Lung (tissue), 12 donors: ENCODE results near the gene PATZ1. TPM values are rescaled to one million over a fixed set of nuclear protein-coding genes. Genes with fewer than 3 reads are reported as not detected.

ENCODE experiments used
- ATAC-seq: fragments of 200-7000 bp; cut with Tn5 transposase; one replicate; pipeline ENCODE4 v1.9.1; 2020; ENCODE audit warnings: moderate number of reproducible peaks; ENCODE audit not compliant: insufficient read depth, low FRiP score
- DNase-seq, 3 donors: peaks; one replicate each; pipeline ENCODE4 v3.0.0-alpha.2; 2013 to 2017
- H3K27ac ChIP-seq, 2 donors: one replicate each; pipeline ENCODE4 v1.5.1; 2013; ENCODE audit warnings: mild to moderate bottlenecking in 2 of 2, moderate library complexity in 2 of 2, control low read depth in 1 of 2, inconsistent platforms in 1 of 2, low read depth in 1 of 2, low read length in 1 of 2
- H3K27me3 ChIP-seq, 3 donors: one replicate each; pipeline ENCODE4 v1.5.1; 2013; ENCODE audit warnings: low read length in 2 of 3; ENCODE audit not compliant: control insufficient read depth in 3 of 3, insufficient read depth in 3 of 3
- H3K36me3 ChIP-seq, 4 donors: one replicate each; pipeline ENCODE4 v1.5.1; 2013; ENCODE audit warnings: low read length in 4 of 4, mild to moderate bottlenecking in 1 of 4, moderate library complexity in 1 of 4; ENCODE audit not compliant: control insufficient read depth in 4 of 4, insufficient read depth in 4 of 4
- H3K4me1 ChIP-seq, 5 donors: one replicate each; pipeline ENCODE4 v1.5.1; 2013; ENCODE audit warnings: low read length in 5 of 5, mild to moderate bottlenecking in 2 of 5, moderate library complexity in 1 of 5; ENCODE audit not compliant: control insufficient read depth in 5 of 5, insufficient read depth in 5 of 5
- H3K4me3 ChIP-seq: one replicate; pipeline ENCODE4 v1.5.1; 2013; ENCODE audit warnings: mild to moderate bottlenecking, control low read depth, moderate library complexity
- H3K9ac ChIP-seq, 2 donors: one replicate each; pipeline ENCODE4 v1.5.1; 2013; ENCODE audit warnings: low read length in 2 of 2, control low read depth in 1 of 2; ENCODE audit not compliant: insufficient read depth in 1 of 2
- H3K9me3 ChIP-seq, 4 donors: one replicate each; pipeline ENCODE4 v1.5.1; 2013; ENCODE audit warnings: low read length in 3 of 4, mild to moderate bottlenecking in 1 of 4, moderate library complexity in 1 of 4; ENCODE audit not compliant: control insufficient read depth in 4 of 4, insufficient read depth in 3 of 4
- WGBS, 2 donors: extraction: QIAGEN DNeasy Blood & Tissue Kit; methylation state at CpG; one replicate each; pipeline ENCODE4 v1.1.7; 2013; 5-methylcytosine and 5-hydroxymethylcytosine counted together
- polyA plus RNA-seq, 2 donors: library from polyadenylated mRNA; stranded (reverse); fragments of 200-250 nt; gene quantifications; one replicate each; pipeline ENCODE4 v1.2.1, GENCODE V29; 2013
- total RNA-seq, 2 donors: library from RNA; depleted of rRNA in 1 of 2; stranded (reverse); fragments of >200 nt in 1 of 2; gene quantifications; one replicate each; pipeline ENCODE4 v1.2.1, GENCODE V29; 2014 to 2021
- TF ChIP-seq, protein P1 (sequence below): IDR thresholded peaks from 2 replicates; pipeline ENCODE4 v1.5.1; 2012; ENCODE audit warnings: mild to moderate bottlenecking; ENCODE audit errors: control extremely low read depth, extremely low read depth
- donor health status: control.
- donor health status: control.
- donor health status: Bipolar disorder and iron deficiency.
- donor health status: healthy.
- donor health status: DM: yes; HTN: yes; CAD: no.

PATZ1 gene
- total and polyA plus RNA-seq, 4 donors = 12.6 to 35.4 (median 29.6) TPM

DNA sequence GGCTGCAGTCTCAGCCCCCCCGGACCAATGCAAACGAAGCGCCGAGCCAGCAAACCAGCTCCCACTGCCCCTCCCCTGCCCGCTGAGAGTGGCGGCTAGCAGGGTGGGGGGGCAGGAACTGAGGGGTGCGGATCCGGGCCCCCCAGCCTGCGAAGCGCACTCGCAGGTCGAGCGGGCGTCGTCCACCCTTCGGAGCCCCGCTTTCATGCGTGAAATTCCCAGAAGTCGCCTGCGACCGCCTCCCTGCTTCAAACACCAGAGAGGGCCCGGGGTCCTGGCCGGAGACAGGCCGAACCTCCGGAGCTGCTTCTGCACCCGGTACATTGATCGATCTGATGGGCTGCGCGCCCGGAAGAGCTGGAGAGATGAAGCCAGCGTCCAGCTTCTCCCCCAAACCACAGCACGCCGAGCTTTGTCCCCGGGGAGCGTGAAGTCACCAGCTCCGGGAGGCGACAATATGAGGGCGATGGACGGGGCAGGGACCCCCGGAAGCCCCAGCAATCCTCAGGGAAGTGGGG lies 646 bp upstream of the PATZ1 start:
- no peaks in the 10 kb centered on the region for H3K9me3 ChIP-seq
- H3K27ac ChIP-seq = peak overlapping the region; percentile 88 to 90
- H3K36me3 ChIP-seq = peaks cover 0 to 29% (median 11%) of the 10 kb centered on the region in 4 donors
- H3K27me3 ChIP-seq = no peaks in the 10 kb centered on the region
- 0% methylated on average over 37 to 40 of the region's 40 CpGs for WGBS, 2 donors
- peak overlapping the region in 1 of 2 donors; percentile 72 for H3K9ac ChIP-seq
- H3K4me1 ChIP-seq = peaks cover 4 to 39% (median 20%) of the 10 kb centered on the region in 5 donors
- peak overlapping the region; percentile 36 for H3K4me3 ChIP-seq
- ATAC-seq (no peak), DNase-seq (peak; percentile 86 to 88 (median 88))
- TF ChIP-seq, protein P1, sequence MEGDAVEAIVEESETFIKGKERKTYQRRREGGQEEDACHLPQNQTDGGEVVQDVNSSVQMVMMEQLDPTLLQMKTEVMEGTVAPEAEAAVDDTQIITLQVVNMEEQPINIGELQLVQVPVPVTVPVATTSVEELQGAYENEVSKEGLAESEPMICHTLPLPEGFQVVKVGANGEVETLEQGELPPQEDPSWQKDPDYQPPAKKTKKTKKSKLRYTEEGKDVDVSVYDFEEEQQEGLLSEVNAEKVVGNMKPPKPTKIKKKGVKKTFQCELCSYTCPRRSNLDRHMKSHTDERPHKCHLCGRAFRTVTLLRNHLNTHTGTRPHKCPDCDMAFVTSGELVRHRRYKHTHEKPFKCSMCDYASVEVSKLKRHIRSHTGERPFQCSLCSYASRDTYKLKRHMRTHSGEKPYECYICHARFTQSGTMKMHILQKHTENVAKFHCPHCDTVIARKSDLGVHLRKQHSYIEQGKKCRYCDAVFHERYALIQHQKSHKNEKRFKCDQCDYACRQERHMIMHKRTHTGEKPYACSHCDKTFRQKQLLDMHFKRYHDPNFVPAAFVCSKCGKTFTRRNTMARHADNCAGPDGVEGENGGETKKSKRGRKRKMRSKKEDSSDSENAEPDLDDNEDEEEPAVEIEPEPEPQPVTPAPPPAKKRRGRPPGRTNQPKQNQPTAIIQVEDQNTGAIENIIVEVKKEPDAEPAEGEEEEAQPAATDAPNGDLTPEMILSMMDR = no peak

DNA sequence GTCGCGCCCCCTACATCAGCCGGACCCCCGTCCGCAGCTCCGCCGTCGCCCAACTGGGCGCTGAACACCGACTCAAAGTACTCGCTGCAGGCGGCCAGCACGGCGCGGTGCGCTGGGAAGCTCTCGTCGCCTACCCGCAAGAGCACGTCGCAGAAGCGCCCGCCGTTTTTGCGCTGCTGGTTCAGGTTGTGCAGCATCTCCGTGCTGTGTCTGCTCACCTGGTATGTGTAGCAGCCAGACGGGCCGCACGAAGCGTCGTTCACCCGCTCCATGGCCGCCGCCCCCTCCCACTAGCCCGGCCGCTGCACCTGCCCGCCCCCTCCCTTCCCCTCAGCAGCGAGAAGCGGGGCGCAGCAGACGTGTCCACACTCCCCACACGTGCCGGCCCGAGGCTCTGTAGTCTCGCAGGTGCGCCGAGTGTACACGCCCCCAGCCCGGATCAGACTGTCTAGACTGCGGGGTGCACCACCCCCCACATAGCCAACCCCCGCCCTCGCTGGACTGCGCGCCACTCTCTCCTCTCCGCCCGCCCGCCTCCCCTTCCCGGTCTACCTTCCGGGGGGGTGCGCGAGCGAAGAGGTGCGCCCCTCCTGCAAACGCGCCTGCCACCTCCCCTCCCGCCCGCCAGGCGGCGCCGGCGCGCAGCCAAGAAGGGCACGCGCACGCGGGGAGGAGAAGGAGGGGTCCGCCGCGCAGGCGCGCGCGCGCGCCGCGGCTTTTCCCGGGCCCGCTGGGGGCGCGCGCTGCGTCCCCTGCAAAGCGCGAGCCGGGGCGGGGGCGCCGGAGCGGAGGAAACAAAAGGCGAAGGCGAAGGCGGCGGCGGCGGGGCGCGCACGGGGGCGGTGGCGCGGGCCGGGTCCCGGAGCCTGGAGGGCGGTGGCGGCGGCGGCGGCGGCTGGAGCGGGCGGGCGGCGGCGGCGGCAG lies 553 bp downstream of the PATZ1 start:
- no peaks in the 10 kb centered on the region for H3K27me3 ChIP-seq
- 2% methylated on average over 83 to 126 of the region's 126 CpGs for WGBS, 2 donors
- peak; percentile 66 for ATAC-seq
- TF ChIP-seq, protein P1 = peak; percentile 79
- peaks cover 3 to 41% (median 19%) of the 10 kb centered on the region in 4 donors for H3K36me3 ChIP-seq
- H3K9me3 ChIP-seq = no peaks in the 10 kb centered on the region
- H3K27ac ChIP-seq = peak overlapping the region; percentile 90
- DNase-seq = peak; percentile 91 to 96 (median 92)
- H3K4me3 ChIP-seq = peak overlapping the region; percentile 69
- H3K9ac ChIP-seq = no peak overlapping the region
- H3K4me1 ChIP-seq = peaks cover 4 to 46% (median 25%) of the 10 kb centered on the region in 5 donors

DNA sequence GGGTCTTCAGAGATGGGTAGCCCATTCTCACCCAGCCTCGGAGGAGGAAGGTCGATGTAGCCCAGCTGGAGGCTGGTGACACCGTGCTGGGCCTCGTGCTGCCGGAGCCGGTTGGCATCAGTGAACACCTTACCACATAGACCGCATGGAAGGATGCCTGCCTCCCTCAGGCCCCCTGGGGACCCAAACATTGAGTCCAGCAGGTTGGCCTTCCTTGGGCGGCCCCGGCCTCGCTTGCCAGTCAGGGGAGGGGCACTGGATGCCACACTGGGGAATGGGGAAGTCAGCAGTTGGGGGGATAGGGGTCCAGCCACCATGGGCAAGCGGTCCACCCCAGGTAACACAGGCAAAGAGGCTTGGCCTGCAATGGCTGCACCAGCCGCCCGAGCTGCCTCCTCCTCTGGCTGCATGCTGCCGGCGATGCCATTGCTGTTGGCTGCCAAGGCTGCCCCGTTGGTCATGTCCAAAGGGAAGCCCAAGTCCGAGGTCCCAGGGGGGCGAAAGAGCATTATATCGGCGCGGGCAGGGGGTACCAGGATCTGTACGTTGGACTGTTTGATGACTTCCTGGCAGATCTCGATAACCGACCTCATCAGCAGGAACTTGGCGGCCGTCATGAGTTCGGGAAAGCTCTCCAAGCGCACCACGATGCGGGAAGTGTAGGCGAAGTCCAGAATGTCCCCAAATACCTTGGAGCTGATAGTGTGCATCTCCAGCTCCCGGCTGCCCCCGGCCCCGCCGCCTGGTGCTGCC lies 1.4 kb downstream of the PATZ1 start:
- DNase-seq = peak; percentile 60 to 79 (median 72)
- TF ChIP-seq, protein P1 = no peak
- Histone ChIP-seq H3K27me3 (no peaks in the 10 kb centered on the region), H3K4me3 (peak overlapping the region; percentile 69), H3K9ac (no peak overlapping the region), H3K9me3 (no peaks in the 10 kb centered on the region), H3K36me3 (peaks cover 3 to 50% (median 25%) of the 10 kb centered on the region in 4 donors), H3K4me1 (peaks cover 4 to 54% (median 25%) of the 10 kb centered on the region in 5 donors), H3K27ac (peak overlapping the region in 1 of 2 donors; percentile 84)
- ATAC-seq = peak; percentile 0
- 23 to 26% methylated on average over 35 of the region's 35 CpGs for WGBS, 2 donors
